ENCODE data around the gene ZFX. TPM values are rescaled to one million over a fixed set of nuclear protein-coding genes. Genes with fewer than 3 reads are reported as not detected.

ZFX gene
- total RNA-seq, 4 donors from 2014 or later, result 31.4 to 61.3 (median 45.0) TPM

DNA sequence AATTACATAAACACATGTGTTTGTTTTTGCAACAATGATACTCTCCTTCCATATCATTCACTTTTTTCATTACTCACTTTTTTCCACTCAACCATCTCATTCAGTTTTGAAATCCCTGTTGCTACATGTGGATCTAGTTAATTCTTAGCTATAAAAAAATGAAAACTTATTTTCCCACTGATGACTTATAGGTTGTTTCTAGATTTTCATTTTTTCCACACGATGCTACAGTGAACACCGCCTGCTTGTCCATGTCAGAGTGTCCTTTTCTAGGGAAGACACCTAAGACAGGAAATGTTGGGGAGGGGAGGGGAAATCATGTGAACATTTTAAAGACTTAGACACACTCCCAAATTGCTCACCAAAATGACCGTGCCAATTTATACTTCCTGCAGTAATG is 94.2 kb downstream of the ZFX start:
- 48% methylated on average over 3 of the region's 3 CpGs for WGBS
- no peak overlapping the region for H3K27ac ChIP-seq
- TF ChIP-seq, protein P1, sequence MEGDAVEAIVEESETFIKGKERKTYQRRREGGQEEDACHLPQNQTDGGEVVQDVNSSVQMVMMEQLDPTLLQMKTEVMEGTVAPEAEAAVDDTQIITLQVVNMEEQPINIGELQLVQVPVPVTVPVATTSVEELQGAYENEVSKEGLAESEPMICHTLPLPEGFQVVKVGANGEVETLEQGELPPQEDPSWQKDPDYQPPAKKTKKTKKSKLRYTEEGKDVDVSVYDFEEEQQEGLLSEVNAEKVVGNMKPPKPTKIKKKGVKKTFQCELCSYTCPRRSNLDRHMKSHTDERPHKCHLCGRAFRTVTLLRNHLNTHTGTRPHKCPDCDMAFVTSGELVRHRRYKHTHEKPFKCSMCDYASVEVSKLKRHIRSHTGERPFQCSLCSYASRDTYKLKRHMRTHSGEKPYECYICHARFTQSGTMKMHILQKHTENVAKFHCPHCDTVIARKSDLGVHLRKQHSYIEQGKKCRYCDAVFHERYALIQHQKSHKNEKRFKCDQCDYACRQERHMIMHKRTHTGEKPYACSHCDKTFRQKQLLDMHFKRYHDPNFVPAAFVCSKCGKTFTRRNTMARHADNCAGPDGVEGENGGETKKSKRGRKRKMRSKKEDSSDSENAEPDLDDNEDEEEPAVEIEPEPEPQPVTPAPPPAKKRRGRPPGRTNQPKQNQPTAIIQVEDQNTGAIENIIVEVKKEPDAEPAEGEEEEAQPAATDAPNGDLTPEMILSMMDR (IDR thresholded peaks at IDR 0.05), result no peak

DNA sequence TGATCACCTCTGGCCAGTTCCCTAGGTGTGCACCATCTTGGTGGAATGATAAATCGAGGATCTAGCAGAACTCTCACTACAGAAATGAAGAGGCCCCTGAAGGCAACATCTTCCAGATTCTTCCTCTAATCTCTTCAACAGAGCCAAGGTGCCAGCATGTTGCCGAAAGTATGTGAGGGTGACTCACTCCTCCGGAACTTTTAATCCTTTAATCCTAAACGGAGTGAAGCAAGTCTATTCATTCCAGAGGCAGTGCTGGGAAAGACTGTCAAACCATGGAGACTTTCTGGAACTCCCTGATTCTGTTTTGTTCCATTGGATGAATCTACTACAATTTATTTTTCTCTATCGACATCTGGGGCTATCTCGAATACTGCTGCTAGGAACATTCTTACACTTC is 95.7 kb downstream of the ZFX start:
- no peak for DNase-seq (ENCODE audit: low spot score in 2 of 2)
- H3K27ac ChIP-seq, result no peak overlapping the region
- TF ChIP-seq POLR2A (IDR thresholded peaks at IDR 0.05), result no peak
- TF ChIP-seq POLR2AphosphoS5 (IDR thresholded peaks at IDR 0.05), result no peak
- TF ChIP-seq, protein P1 (IDR thresholded peaks at IDR 0.05), result no peak
- TF ChIP-seq EP300 (IDR thresholded peaks at IDR 0.05), result no peak

More for the DNA sequence above, 94.2 kb downstream of the ZFX start:
- DNase-seq (ENCODE audit: low spot score in 2 of 2), result no peak
- Histone ChIP-seq H3K36me3 (no peaks in the 10 kb centered on the region), H3K9me3 (no peaks in the 10 kb centered on the region), H3K4me1 (no peaks in the 10 kb centered on the region), H3K27me3 (no peaks in the 10 kb centered on the region), H3K4me3 (no peak overlapping the region)

GRCh38 chrX:24248042-24248441 is 98.5 kb downstream of the ZFX start:
- WGBS, result 92% methylated on average over 4 of the region's 4 CpGs
- Histone ChIP-seq H3K27ac (no peak overlapping the region), H3K9me3 (no peaks in the 10 kb centered on the region), H3K27me3 (no peaks in the 10 kb centered on the region), H3K36me3 (no peaks in the 10 kb centered on the region), H3K4me3 (no peak overlapping the region), H3K4me1 (no peaks in the 10 kb centered on the region)
- TF ChIP-seq EP300 (IDR thresholded peaks at IDR 0.05), result no peak
- TF ChIP-seq POLR2A (IDR thresholded peaks at IDR 0.05), result no peak
- TF ChIP-seq, protein P1 (IDR thresholded peaks at IDR 0.05), result no peak
- TF ChIP-seq POLR2AphosphoS5 (IDR thresholded peaks at IDR 0.05), result no peak
- no peak for DNase-seq (ENCODE audit: low spot score in 2 of 2)

More for the DNA sequence above, 95.7 kb downstream of the ZFX start:
- Histone ChIP-seq H3K9me3 (no peaks in the 10 kb centered on the region), H3K4me3 (no peak overlapping the region), H3K27me3 (no peaks in the 10 kb centered on the region), H3K4me1 (no peaks in the 10 kb centered on the region), H3K36me3 (no peaks in the 10 kb centered on the region)
- 34% methylated on average over 6 of the region's 6 CpGs for WGBS

DNA sequence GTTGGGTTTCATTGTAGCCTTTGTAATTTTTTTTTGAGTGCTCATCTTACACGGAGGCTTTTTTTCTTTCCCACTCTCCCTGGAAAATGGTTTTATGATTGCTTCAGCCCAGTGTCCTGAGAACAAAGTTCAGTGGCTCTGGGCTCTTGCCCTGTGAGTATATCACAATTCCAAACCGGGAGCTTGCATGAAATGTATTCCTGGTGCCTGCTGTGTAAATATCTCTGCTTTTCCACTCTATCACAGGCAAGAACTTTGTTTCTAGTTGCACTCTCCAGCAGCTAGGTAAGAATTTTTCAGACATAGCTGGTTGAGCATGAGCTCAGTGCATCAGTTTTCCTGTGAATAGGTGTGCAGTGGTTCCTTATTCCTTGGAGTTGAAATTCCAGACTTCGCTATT is 103.5 kb downstream of the ZFX start:
- Histone ChIP-seq H3K27ac (no peak overlapping the region), H3K36me3 (no peaks in the 10 kb centered on the region), H3K4me3 (no peak overlapping the region), H3K9me3 (no peaks in the 10 kb centered on the region), H3K27me3 (no peaks in the 10 kb centered on the region), H3K4me1 (no peaks in the 10 kb centered on the region)
- TF ChIP-seq POLR2AphosphoS5 (IDR thresholded peaks at IDR 0.05), result no peak
- no peak for TF ChIP-seq EP300 (IDR thresholded peaks at IDR 0.05)
- no peak for TF ChIP-seq POLR2A (IDR thresholded peaks at IDR 0.05)
- TF ChIP-seq, protein P1 (IDR thresholded peaks at IDR 0.05), result no peak
- WGBS, result 70% methylated on average over 3 of the region's 3 CpGs
- DNase-seq (ENCODE audit: low spot score in 2 of 2), result no peak

GRCh38 chrX:24253469-24253868 is 103.9 kb downstream of the ZFX start:
- 63% methylated on average over 1 of the region's 1 CpG for WGBS

More at GRCh38 chrX:24253469-24253868, 103.9 kb downstream of the ZFX start:
- no peak for DNase-seq (ENCODE audit: low spot score in 2 of 2)
- no peaks in the 10 kb centered on the region for H3K27me3 ChIP-seq
- no peaks in the 10 kb centered on the region for H3K4me1 ChIP-seq
- no peaks in the 10 kb centered on the region for H3K36me3 ChIP-seq
- TF ChIP-seq, protein P1 (IDR thresholded peaks at IDR 0.05), result no peak
- no peak for TF ChIP-seq POLR2A (IDR thresholded peaks at IDR 0.05)
- no peak for TF ChIP-seq POLR2AphosphoS5 (IDR thresholded peaks at IDR 0.05)
- no peak for TF ChIP-seq EP300 (IDR thresholded peaks at IDR 0.05)
- H3K4me3 ChIP-seq, result no peak overlapping the region
- no peak overlapping the region for H3K27ac ChIP-seq
- H3K9me3 ChIP-seq, result no peaks in the 10 kb centered on the region

Data from suprapubic skin (tissue), 4 donors.